NCI-H748 (cell line): ENCODE results near the gene IZUMO1.
"Not testable (repeated sequence)": the region's sequence is repeated elsewhere in the genome, so short reads cannot be mapped to it uniquely, and the experiment has no call there.

ENCODE experiments used
- DNase-seq: peaks from one replicate; lab custom pipeline; 2025; ENCODE audit not compliant: unreplicated experiment; lab: John Stamatoyannopoulos, UW

Gene IZUMO1

DNA sequence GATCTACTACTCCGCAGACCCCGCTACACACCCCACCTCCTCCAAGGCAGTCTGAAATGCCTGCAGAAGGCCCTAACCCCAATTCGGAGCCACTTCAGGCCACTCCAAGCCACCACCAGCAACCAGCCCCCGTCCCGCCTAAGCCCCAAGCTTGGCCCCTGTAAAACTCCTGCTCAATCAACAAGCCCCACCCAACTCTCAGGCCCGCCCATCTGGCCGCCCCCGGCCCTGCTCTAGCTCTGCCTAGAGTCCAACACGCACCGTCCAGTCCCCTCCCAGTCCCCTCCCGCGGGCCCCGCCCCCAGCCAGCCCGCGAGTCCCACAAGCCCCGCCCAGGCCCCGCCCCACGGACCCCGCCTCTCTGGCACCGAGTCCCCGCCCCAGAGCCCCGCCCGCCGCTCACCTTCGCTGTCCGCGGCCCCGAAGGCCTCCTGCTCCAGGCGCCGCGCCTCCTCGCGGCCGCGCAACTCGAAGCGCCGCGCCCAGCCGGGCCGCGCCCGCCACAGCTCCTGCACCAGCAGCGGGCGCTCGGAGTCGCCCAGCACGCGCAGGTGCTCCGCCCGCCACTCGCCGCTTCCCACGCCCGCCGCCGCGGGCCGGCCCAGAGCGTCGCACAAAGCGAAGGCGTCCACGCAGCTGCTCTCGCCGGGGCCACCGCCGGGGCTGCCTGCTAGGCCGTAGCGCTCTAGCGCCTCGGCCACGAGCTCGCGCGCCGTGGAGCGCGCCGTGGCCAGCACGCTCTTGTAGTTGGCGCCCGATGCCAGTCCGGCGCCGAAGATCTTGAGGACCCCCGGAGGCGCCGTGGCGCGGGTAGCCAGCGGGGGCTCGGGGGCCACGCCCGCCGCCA, 7.9 kb downstream of the IZUMO1 start:
- DNase-seq, result peak; percentile 97

- DNase-seq, result peak; percentile 58
Observed at GRCh38 chr19:48737360-48737998, 9.2 kb downstream of the IZUMO1 start.

DNA sequence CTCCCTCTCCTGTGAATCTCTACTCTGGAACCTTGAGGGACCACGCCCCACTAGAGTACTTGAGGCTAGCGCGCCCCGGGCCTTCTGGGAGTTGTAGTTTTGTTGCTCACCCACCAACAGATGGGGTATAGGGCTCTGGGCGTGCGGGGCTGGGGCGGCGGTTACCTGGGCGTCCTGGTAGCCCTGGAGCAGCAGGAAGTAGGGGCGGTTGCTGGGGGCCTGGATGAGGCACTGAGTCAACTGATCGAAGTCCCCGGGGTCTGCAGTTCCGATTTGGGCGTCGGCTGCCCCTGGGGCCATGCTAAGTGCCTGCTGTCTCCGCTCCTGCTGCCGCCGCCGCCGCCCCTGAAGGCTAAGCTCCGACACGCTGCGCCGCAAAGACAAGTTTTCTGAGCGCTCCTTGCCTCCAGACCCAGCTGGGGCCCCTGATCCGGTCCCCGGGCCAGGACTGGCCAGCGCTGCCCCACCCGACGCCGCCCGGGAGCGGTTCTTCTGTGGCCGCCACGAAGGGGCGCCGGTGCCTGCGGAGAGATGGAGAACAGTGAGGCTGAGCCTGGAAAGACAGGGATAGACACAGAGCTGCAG, 11.6 kb downstream of the IZUMO1 start:
- peak; percentile 90 for DNase-seq

- DNase-seq, result no peak
Observed at GRCh38 chr19:48734625-48735024, 12.1 kb downstream of the IZUMO1 start.

DNA sequence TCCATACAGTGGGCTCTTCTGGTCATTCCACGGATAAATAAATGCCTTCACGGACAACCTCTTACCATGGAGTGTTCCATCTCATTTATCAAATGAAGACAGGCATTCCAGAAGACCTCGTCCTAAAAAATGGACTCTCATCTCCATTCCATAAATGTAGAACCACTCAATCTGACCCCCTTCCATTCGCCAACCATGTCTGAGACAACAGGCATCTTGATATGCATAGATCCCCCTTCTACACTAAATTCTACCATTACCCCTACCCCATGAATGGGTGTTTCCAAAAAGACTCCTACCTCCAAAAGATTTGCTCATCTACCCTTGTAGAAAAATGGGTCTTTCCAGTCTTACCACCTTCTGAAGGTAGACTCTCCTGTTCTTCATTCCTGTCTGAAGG, 15.3 kb downstream of the IZUMO1 start:
- DNase-seq, result no peak

- no peak for DNase-seq
Observed at GRCh38 chr19:48728911-48729664, 17.6 kb downstream of the IZUMO1 start.

DNA sequence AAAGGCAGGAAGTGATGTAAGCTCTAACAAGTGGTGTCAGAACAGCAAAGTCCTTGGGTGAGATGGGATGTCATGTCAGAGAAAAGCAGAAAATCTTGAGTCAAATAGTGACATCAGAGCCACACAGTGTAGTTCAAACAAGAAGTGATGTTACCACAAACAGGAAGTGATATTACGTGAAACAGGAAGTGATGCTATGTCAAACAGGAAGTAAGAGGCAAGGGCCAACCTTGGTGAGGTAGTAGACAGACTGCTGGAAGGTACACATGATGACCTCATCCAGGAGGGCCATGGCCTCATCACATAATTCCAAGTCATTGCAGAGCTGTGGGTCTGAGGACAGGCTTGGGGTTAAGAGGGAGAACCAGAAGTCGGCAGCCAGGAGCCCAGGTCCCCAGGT, 20.2 kb downstream of the IZUMO1 start:
- DNase-seq, result no peak

DNA sequence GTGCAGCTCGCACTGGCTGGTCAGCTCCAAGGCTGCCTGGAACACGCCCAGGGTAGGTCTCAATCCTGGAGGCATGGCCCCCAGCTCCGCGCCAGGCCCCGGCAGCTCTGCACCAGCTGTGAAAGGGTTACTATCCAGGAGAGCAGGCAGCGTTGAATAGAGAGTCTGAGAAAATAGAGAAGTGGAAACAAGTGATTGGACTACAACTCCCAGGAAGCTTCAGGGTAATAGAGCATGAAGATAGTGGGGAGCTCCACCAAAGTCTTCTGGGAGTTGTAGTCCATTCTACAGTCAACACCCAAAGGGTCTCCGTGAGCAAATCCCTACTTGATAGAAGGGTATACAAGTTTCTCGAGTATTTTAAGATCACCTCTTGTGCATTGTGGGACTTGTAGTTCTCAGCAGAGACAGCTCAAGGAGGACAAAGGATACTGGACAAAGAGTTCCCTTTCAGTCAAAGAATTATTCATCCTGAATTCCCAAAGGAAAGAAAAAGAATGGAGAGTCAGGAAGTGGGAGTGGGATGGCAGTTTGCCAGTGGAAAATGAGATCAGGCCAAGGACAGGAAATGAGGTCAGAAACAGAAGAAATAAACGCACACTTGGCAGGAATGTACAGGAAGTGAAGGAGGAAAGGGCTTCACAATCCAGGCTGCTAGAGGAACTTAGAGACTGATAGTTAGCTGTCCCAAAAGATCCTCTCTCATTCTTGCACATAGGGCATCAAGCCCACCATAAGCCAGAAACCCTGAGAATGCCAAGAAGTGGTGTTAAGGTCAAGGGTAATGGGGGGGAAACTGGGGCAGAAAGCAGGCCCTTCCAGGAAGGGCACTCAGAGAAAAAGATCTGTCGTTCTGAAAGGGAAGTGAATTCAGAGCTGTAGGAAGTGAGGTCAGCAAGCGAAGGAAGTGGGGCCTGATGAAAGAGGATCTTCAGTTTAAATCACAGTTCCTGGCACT, 21.6 kb downstream of the IZUMO1 start:
- DNase-seq, result peak; percentile 61

- no peak for DNase-seq
Observed at GRCh38 chr19:48722196-48722708, 24.5 kb downstream of the IZUMO1 start.

- peak; percentile 100 for DNase-seq
Observed at GRCh38 chr19:48720613-48721296, 26.0 kb downstream of the IZUMO1 start.

GRCh38 chr19:48720251-48720612, 26.5 kb downstream of the IZUMO1 start:
- DNase-seq, result no peak

- DNase-seq, result no peak
Observed at GRCh38 chr19:48719263-48720171, 27.2 kb downstream of the IZUMO1 start, which contains the start of gene MAMSTR. TSS of gene MAMSTR (minus strand) at chr19:48719725. CDS start at chr19:48719031, 694 bp downstream.

DNA sequence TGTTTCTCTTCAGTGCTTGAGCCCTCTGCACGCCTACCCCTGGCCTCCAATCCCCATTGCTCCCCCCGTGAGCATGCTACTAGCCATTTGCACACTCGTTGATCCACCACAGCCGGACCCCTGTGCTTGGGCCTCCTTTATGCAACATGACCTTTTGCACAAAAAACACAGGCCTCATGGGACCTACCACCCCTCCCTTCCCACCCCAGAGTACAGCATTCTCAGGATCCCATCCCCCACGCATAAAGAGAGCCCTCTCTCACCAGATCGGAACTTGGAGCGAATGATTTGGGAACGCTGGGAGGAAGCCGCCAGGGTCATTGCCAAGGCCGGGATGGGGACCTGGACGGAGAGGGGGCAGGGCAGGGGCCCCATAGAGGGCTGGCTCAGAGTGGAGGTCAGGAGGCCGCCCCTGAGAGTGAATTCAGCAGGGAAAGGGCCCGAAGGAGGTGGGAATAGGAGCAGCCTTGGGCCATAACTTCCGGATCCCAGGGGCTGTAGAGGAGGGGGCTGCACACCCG, 27.9 kb downstream of the IZUMO1 start:
- DNase-seq, result no peak

DNA sequence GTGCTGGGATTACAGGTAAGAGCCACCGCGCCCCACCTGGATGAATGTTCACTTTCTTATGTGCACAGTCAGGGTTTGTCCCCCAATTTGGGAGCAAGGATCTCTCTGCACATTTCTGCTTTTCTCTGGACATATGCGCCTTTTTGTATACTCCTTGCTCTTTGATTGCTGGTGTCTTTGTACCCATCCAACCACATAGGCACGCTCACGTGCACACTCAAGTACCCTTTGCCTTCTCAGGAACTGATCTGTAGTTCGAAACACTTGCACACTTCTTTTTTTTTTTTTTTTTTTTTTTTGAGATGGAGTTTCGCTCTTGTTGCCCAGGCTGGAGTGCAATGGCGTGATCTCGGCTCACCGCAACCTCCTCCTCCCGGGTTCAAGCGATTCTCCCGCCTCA, 28.6 kb downstream of the IZUMO1 start:
- not testable (repeated sequence) for DNase-seq

DNA sequence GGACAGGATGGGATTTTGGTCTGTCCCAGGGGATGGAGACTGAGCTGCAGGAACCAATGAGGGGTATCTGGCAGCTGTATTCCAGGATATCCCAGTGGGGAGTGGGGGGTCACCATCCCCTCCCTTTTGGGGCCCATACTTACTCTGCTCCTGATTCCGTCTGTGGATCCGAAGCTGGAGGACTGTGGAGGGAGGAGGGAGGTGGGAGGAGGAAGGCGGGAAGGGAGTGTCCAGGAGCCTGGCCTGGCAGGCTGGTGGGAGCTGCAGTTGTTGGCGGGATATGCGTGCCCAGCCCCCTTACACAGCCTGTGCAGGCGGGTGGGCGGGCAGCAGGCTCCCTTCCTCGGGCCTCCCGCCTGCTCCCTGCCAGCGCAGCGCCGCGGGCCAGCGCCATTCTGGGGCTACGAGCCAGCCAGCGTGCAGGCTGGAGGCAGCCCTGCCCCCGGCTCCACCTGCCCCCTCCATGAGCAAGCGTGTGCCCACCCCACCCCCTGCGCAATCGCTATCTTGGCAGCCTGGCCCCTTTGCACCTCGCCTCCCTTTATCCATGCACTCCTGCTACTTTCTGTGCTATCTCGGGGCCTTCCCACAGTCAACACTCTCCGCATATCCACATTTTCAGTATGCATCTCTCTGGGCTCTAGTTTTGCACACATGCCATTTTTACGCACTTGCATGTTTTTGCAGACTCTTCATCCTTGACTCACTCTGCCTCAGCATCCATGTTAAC, 30.0 kb downstream of the IZUMO1 start:
- DNase-seq, result peak; percentile 66

GRCh38 chr19:48715681-48716171, 31.0 kb downstream of the IZUMO1 start:
- DNase-seq, result no peak
